Fibroblast of peridontal ligament (primary cell): ENCODE results near the gene SETX.

Experiments
- DNase-seq: peaks from one replicate; pipeline ENCODE4 v3.0.0-alpha.2; 2010; ENCODE audit errors: extremely low read depth

Gene SETX

GRCh38 chr9:132239999-132240840, 114.6 kb downstream of the SETX start:
- no peak for DNase-seq

- DNase-seq = no peak
Measured at GRCh38 chr9:132239518-132239917, 115.3 kb downstream of the SETX start.

GRCh38 chr9:132238992-132239391, 115.8 kb downstream of the SETX start:
- DNase-seq = no peak

- no peak for DNase-seq
Measured at GRCh38 chr9:132238026-132238972, 116.5 kb downstream of the SETX start.

- no peak for DNase-seq
Measured at GRCh38 chr9:132237481-132237880, 117.3 kb downstream of the SETX start.

GRCh38 chr9:132236662-132237311, 118.0 kb downstream of the SETX start:
- DNase-seq = no peak

- DNase-seq = peak; percentile 63
Measured at GRCh38 chr9:132235894-132236661, 118.7 kb downstream of the SETX start.

- no peak for DNase-seq
Measured at GRCh38 chr9:132235125-132235524, 119.7 kb downstream of the SETX start.

- no peak for DNase-seq
Measured at GRCh38 chr9:132234535-132234934, 120.3 kb downstream of the SETX start.

GRCh38 chr9:132233138-132233537, 121.6 kb downstream of the SETX start:
- no peak for DNase-seq

- no peak for DNase-seq
Measured at GRCh38 chr9:132232522-132232921, 122.3 kb downstream of the SETX start.

GRCh38 chr9:132231019-132231701, 123.6 kb downstream of the SETX start:
- no peak for DNase-seq

GRCh38 chr9:132230605-132231004, 124.2 kb downstream of the SETX start:
- no peak for DNase-seq

- no peak for DNase-seq
Measured at GRCh38 chr9:132228062-132228461, 126.7 kb downstream of the SETX start.

GRCh38 chr9:132226571-132227430, 128.0 kb downstream of the SETX start:
- no peak for DNase-seq

- no peak for DNase-seq
Measured at GRCh38 chr9:132224645-132225044, 130.1 kb downstream of the SETX start.

GRCh38 chr9:132221941-132222340, 132.8 kb downstream of the SETX start:
- DNase-seq = no peak

- DNase-seq = no peak
Measured at GRCh38 chr9:132218208-132218607, 136.6 kb downstream of the SETX start.

- no peak for DNase-seq
Measured at GRCh38 chr9:132216861-132217619, 137.7 kb downstream of the SETX start.
